Measurements from ENCODE around the gene PIR. TPM values are rescaled to one million over a fixed set of nuclear protein-coding genes. Genes with fewer than 3 reads are reported as not detected.

The PIR gene
- total and polyA plus RNA-seq, 9 of the 15 experiments (the other 6 are each of a cell fraction or from before 2014, with no cell fraction given), result 7.5 to 29.8 (median 11.5) TPM

GRCh38 chrX:15505101-15505500 lies 12.0 kb upstream of the PIR start:
- peak overlapping the region; percentile 75 for H2AFZ ChIP-seq (ENCODE audit: low read depth, low read length)
- H3K9me1 ChIP-seq (ENCODE audit: control insufficient read depth, insufficient read depth, low read length), result no peaks in the 10 kb centered on the region
- H3K4me2 ChIP-seq (ENCODE audit: insufficient read depth, low read length), result peak overlapping the region; percentile 58; the same call in 1 of the 2 replicates
- FAIRE-seq (peak; percentile 84), DNase-seq (ENCODE audit: extremely low read depth in 1 of 4, low spot score in 3 of 4) (peak in 2 of 4 experiments; percentile 48 to 58), ATAC-seq (peak; percentile 89)
- WGBS (ENCODE audit: insufficient coverage, low coverage, missing lambda C conversion rate), result 10% methylated on average over 3 of the region's 3 CpGs
- peak overlapping the region; percentile 75 for H3K27ac ChIP-seq (ENCODE audit: extremely low read depth, low read depth, low read length)
- CTCF ChIA-PET (ENCODE audit: low intra/inter-chr PET ratio), result no interaction called here
- no peaks in the 10 kb centered on the region for H3K79me2 ChIP-seq (ENCODE audit: control insufficient read depth, insufficient read depth, low read length)
- no peaks in the 10 kb centered on the region; the same call in 2 of the 3 replicates for H3K36me3 ChIP-seq (ENCODE audit: control insufficient read depth, insufficient read depth, low read length)
- H4K20me1 ChIP-seq (replicated peaks; ENCODE audit: control insufficient read depth, insufficient read depth, low read length), result no peaks in the 10 kb centered on the region
- H3K4me3 ChIP-seq, result no peak overlapping the region
- no peaks in the 10 kb centered on the region; the same call in 1 of the 2 replicates for H3K9me3 ChIP-seq (replicated peaks; ENCODE audit: control insufficient read depth, insufficient read depth, low read depth, low read length)
- POLR2A ChIA-PET, result interaction anchor here (0.7 to 1.2 kb wide), 4 partner anchors 10 to 1369 kb away, joined by 3 read pairs; partner anchors contain the start of gene PIR
- BruUV-seq (replicated peaks), result no TSS peak
- H3K4me1 ChIP-seq (replicated peaks in 1 of 2; ENCODE audit: control insufficient read depth in 2 of 2, insufficient read depth in 2 of 2, low read length in 2 of 2), result peaks cover 0 to 20% of the 10 kb centered on the region in 2 experiments; a peak in 4 of 5 replicates
- intact Hi-C loops (cut with micrococcal nuclease), result no loop called here
- H3K9ac ChIP-seq (ENCODE audit: insufficient read depth in 1 of 2, low read depth in 2 of 2, low read length in 2 of 2), result peak overlapping the region in 1 of 2 experiments; percentile 60; a peak in 1 of 4 replicates
- in situ Hi-C loops (cut with MboI), result loop anchor here (5.0 kb wide), 1 partner anchor 57 kb away; no protein-coding TSS in a partner anchor
- no peaks in the 10 kb centered on the region for H3K27me3 ChIP-seq (ENCODE audit: control insufficient read depth in 2 of 2, insufficient read depth in 2 of 2, low read length in 2 of 2)
- peak; percentile 8 for TF ChIP-seq PRDM10 (IDR thresholded peaks at IDR 0.05; ENCODE audit: partially characterized antibody)
- TF ChIP-seq MGA (IDR thresholded peaks at IDR 0.05), result peak; percentile 41
- peak; percentile 67 for TF ChIP-seq NFE2 (IDR thresholded peaks at IDR 0.05; ENCODE audit: low read depth)
- no peak for TF ChIP-seq ZNF436 (CRISPR knock-in tag; IDR thresholded peaks at IDR 0.05)
- peak; percentile 58; the same call in 1 of the 2 replicates for TF ChIP-seq C11orf30 (IDR thresholded peaks at IDR 0.05; ENCODE audit: low read depth)
- peak; percentile 26; the same call in 1 of the 2 replicates for TF ChIP-seq ARID1B (IDR thresholded peaks at IDR 0.05)
- TF ChIP-seq SIRT6 (IDR thresholded peaks at IDR 0.05; ENCODE audit: low read depth, low read length), result no peak
